ENCODE data around the gene TAF12. TPM values are rescaled to one million over a fixed set of nuclear protein-coding genes. Genes with fewer than 3 reads are reported as not detected.
"Not testable (repeated sequence)": the region's sequence is repeated elsewhere in the genome, so short reads cannot be mapped to it uniquely, and the experiment has no call there.

TAF12 gene
- total and polyA plus RNA-seq, 4 donors = 14.6 to 21.4 (median 17.0) TPM

GRCh38 chr1:28631713-28632112 is 11.2 kb downstream of the TAF12 start:
- Histone ChIP-seq H3K36me3 (ENCODE audit: control insufficient read depth in 1 of 2, insufficient read depth in 2 of 2, low read length in 1 of 2) (no peaks in the 10 kb centered on the region), H3K27me3 (ENCODE audit: control insufficient read depth in 1 of 2, insufficient read depth in 2 of 2, low read length in 1 of 2) (no peaks in the 10 kb centered on the region), H3K4me1 (ENCODE audit: control insufficient read depth in 1 of 2, insufficient read depth in 2 of 2, low read length in 2 of 2) (no peaks in the 10 kb centered on the region), H3K4me3 (ENCODE audit: low read length in 2 of 2) (no peak overlapping the region), H3K27ac (ENCODE audit: low read depth in 1 of 2, low read length in 2 of 2) (no peak overlapping the region), H3K9me3 (ENCODE audit: control insufficient read depth, low read length) (no peaks in the 10 kb centered on the region)
- WGBS, 2 donors = 90 to 93% methylated on average over 1 of the region's 1 CpG
- no peak for DNase-seq
- intact Hi-C loops (cut with DNase I) = no loop called here
- ATAC-seq (ENCODE audit: low FRiP score) = no peak

DNA sequence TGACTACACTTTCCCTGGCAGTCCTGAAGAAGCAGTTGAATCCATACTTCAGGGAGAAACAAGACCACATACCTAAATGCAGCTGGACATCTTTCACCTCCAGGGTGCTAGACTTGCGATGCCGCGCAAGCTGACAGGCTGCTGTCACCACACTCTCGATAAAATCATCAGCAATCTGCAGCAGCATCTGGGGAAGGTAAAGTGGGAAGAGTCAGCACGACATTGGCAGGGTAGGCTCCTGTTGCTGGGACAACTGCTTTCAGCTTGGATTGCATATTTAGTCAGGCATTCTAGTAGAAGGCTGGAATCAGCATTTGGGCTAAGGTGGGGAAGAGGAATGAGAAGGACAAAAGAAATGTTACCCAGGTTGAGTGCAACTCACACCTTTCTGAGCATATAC is 29.7 kb downstream of the TAF12 start:
- no peak for DNase-seq
- no peaks in the 10 kb centered on the region for H3K4me1 ChIP-seq (ENCODE audit: control insufficient read depth in 1 of 2, insufficient read depth in 2 of 2, low read length in 2 of 2)
- intact Hi-C loops (cut with DNase I) = no loop called here
- WGBS, 2 donors = 92 to 93% methylated on average over 5 of the region's 5 CpGs
- no peak overlapping the region for H3K27ac ChIP-seq (ENCODE audit: low read depth in 1 of 2, low read length in 2 of 2)
- no peaks in the 10 kb centered on the region for H3K27me3 ChIP-seq (ENCODE audit: control insufficient read depth in 1 of 2, insufficient read depth in 2 of 2, low read length in 1 of 2)
- peaks cover 0 to 5% of the 10 kb centered on the region in 2 donors for H3K36me3 ChIP-seq (ENCODE audit: control insufficient read depth in 1 of 2, insufficient read depth in 2 of 2, low read length in 1 of 2)
- H3K4me3 ChIP-seq (ENCODE audit: low read length in 2 of 2) = no peak overlapping the region
- H3K9me3 ChIP-seq (ENCODE audit: control insufficient read depth, low read length) = no peaks in the 10 kb centered on the region
- ATAC-seq (ENCODE audit: low FRiP score) = no peak

DNA sequence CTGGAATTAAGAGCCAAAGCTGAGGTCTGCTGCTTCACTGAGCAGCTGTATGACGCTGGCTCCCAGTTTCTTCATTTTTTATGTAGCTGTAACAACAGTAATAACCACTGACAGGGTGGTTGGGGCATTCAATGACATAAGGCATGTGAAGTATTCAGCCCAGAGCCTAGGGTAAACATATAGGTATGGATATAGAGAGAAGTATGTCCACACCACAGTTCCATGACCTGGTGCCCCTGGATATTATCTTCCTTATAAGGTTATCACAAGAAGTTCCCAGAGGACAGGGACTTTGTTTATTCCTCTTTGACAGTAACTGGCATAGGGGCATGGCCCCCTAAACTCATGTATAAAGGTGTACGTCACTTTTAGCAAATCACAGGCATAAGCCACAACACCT is 36.1 kb downstream of the TAF12 start:
- no peak for ATAC-seq (ENCODE audit: low FRiP score)
- H3K27me3 ChIP-seq (ENCODE audit: control insufficient read depth in 1 of 2, insufficient read depth in 2 of 2, low read length in 1 of 2) = no peaks in the 10 kb centered on the region
- no peaks in the 10 kb centered on the region for H3K4me1 ChIP-seq (ENCODE audit: control insufficient read depth in 1 of 2, insufficient read depth in 2 of 2, low read length in 2 of 2)
- whole genome bisulfite sequencing, 2 donors = 65 to 69% methylated on average over 2 of the region's 2 CpGs
- no peak overlapping the region for H3K4me3 ChIP-seq (ENCODE audit: low read length in 2 of 2)
- intact Hi-C loops (cut with DNase I) = loop anchor here in 1 of 2 donors (10.0 kb wide), 1 partner anchor 192 kb away; no protein-coding TSS in a partner anchor
- DNase-seq = no peak
- no peaks in the 10 kb centered on the region for H3K9me3 ChIP-seq (ENCODE audit: control insufficient read depth, low read length)
- H3K27ac ChIP-seq (ENCODE audit: low read depth in 1 of 2, low read length in 2 of 2) = no peak overlapping the region
- H3K36me3 ChIP-seq (ENCODE audit: control insufficient read depth in 1 of 2, insufficient read depth in 2 of 2, low read length in 1 of 2) = peaks cover 0 to 11% of the 10 kb centered on the region in 2 donors

DNA sequence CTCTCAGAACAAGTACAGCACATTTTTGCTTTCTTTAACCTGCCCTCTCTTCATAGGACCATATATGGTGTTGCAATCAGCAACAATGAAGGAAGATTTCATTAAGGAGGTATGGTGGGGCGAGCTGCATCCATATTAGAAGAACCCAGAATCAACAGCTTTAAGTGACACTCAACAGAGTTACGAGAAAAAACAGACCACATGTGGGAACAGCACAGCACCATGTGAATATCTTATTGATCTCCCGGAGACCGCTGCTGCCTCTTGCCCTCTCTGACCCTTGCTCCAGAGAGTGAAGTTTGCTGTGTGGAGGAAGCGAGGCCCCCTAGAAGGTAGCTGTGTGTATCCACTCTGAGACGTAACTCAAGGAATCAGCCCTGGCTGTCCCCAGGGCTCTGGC is 37.9 kb downstream of the TAF12 start:
- Histone ChIP-seq H3K27ac (ENCODE audit: low read depth in 1 of 2, low read length in 2 of 2) (no peak overlapping the region), H3K4me3 (ENCODE audit: low read length in 2 of 2) (no peak overlapping the region), H3K9me3 (ENCODE audit: control insufficient read depth, low read length) (no peaks in the 10 kb centered on the region), H3K4me1 (ENCODE audit: control insufficient read depth in 1 of 2, insufficient read depth in 2 of 2, low read length in 2 of 2) (no peaks in the 10 kb centered on the region), H3K27me3 (ENCODE audit: control insufficient read depth in 1 of 2, insufficient read depth in 2 of 2, low read length in 1 of 2) (no peaks in the 10 kb centered on the region), H3K36me3 (ENCODE audit: control insufficient read depth in 1 of 2, insufficient read depth in 2 of 2, low read length in 1 of 2) (peaks cover 0 to 11% of the 10 kb centered on the region in 2 donors)
- WGBS, 2 donors = 82 to 86% methylated on average over 6 of the region's 6 CpGs
- intact Hi-C loops (cut with DNase I) = loop anchor here in 1 of 2 donors (10.0 kb wide), 1 partner anchor 190 kb away; no protein-coding TSS in a partner anchor
- DNase-seq = no peak
- ATAC-seq (ENCODE audit: low FRiP score) = no peak

DNA sequence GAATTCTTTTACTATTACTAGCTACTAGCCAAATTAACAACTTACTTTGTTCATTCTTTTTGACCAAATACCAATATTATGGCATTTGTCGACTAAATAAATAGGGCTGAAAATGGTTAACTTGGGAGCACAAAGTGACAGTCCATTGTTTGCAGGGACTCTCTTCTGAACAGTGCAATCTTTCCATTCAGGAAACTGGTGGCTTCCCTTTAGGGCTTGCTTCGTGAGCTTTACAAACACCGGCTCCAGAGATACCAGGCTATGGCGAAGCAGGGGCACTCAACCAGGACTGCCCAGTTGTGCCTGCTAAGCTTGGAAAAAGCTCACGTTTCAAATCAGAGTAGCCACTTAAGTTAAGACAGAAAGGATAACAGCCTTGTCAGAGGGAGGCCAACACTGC is 38.5 kb downstream of the TAF12 start:
- Histone ChIP-seq H3K4me3 (ENCODE audit: low read length in 2 of 2) (no peak overlapping the region), H3K36me3 (ENCODE audit: control insufficient read depth in 1 of 2, insufficient read depth in 2 of 2, low read length in 1 of 2) (peaks cover 0 to 11% of the 10 kb centered on the region in 2 donors), H3K9me3 (ENCODE audit: control insufficient read depth, low read length) (no peaks in the 10 kb centered on the region), H3K27me3 (ENCODE audit: control insufficient read depth in 1 of 2, insufficient read depth in 2 of 2, low read length in 1 of 2) (no peaks in the 10 kb centered on the region), H3K4me1 (ENCODE audit: control insufficient read depth in 1 of 2, insufficient read depth in 2 of 2, low read length in 2 of 2) (no peaks in the 10 kb centered on the region), H3K27ac (ENCODE audit: low read depth in 1 of 2, low read length in 2 of 2) (no peak overlapping the region)
- DNase-seq (no peak), ATAC-seq (ENCODE audit: low FRiP score) (no peak)
- intact Hi-C loops (cut with DNase I) = loop anchor here in 1 of 2 donors (10.0 kb wide), 1 partner anchor 190 kb away; no protein-coding TSS in a partner anchor
- WGBS, 2 donors = 88 to 89% methylated on average over 5 of the region's 5 CpGs

DNA sequence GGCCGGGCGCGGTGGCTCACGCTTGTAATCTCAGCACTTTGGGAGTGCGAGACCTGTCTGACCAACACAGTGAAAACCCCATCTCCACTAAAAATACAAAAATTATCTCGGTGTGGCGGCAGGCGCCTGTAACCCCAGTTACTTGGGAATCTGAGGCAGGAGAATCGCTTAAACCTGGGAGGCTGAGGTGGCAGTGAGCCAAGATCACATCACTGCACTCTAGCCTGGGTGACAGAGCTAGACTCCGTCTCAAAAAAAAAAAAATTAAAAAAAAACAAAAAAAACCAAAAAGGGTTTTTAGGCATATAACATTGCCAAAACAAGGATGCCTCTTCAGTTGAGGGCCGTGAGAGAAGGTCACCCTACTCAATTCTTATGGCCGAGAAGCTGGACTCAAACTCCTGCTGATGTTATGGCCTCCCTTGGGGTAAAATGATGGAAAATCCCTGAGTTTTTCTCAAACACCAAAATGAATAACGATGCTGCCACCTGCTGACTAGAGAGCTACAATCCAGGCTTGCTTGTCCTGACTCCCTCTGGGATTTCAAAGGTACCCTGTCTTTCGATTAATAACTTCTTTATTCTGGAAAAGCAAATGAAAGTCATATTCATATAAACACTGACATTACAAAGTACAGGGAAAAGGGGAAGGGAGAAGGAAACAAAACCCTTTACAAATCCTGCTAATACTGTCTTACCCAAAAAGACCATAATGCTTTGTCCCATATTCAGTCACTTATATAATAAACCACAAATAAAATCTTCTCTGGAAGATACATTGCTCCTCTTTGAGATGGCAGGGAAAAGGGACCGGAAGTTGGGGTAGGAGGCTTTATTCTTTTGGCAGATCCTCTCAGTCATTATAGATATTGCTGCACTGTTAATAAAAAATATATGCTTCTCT is 40.1 kb downstream of the TAF12 start:
- ATAC-seq (ENCODE audit: low FRiP score) (peak; percentile 82), DNase-seq (peak in 1 of 2 donors; percentile 69)
- no peaks in the 10 kb centered on the region for H3K4me1 ChIP-seq (ENCODE audit: control insufficient read depth in 1 of 2, insufficient read depth in 2 of 2, low read length in 2 of 2)
- no peak overlapping the region for H3K27ac ChIP-seq (ENCODE audit: low read depth in 1 of 2, low read length in 2 of 2)
- no peaks in the 10 kb centered on the region for H3K9me3 ChIP-seq (ENCODE audit: control insufficient read depth, low read length)
- no peaks in the 10 kb centered on the region for H3K27me3 ChIP-seq (ENCODE audit: control insufficient read depth in 1 of 2, insufficient read depth in 2 of 2, low read length in 1 of 2)
- no peak overlapping the region for H3K4me3 ChIP-seq (ENCODE audit: low read length in 2 of 2)
- 66 to 67% methylated on average over 15 of the region's 15 CpGs for WGBS, 2 donors
- intact Hi-C loops (cut with DNase I) = loop anchor here (2.0 to 10.0 kb wide), 4 partner anchors 84 to 244 kb away; no protein-coding TSS in a partner anchor
- H3K36me3 ChIP-seq (ENCODE audit: control insufficient read depth in 1 of 2, insufficient read depth in 2 of 2, low read length in 1 of 2) = peaks cover 0 to 11% of the 10 kb centered on the region in 2 donors

DNA sequence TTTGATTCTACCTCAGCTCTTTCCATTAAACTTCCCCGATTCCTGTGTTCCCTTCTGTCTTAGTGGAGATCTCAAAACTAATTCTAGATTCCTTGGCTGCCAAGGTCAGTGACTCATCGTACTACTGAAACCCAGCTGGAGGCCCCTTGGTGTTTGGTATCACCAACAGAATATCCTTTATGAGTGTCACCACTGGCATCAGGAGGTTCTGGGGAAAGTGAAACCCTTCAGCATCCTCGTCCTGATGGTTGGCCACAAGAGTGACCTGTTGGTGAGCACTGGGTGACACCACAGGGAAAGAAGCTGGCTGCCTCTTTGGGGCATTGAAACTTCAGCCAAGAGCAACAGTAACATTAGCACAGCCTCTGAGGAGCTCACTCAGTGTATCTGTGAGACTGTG is 41.2 kb downstream of the TAF12 start:
- Histone ChIP-seq H3K36me3 (ENCODE audit: control insufficient read depth in 1 of 2, insufficient read depth in 2 of 2, low read length in 1 of 2) (peaks cover 0 to 8% of the 10 kb centered on the region in 2 donors), H3K27ac (ENCODE audit: low read depth in 1 of 2, low read length in 2 of 2) (peak overlapping the region in 1 of 2 donors; percentile 1), H3K9me3 (ENCODE audit: control insufficient read depth, low read length) (no peaks in the 10 kb centered on the region), H3K4me1 (ENCODE audit: control insufficient read depth in 1 of 2, insufficient read depth in 2 of 2, low read length in 2 of 2) (no peaks in the 10 kb centered on the region), H3K27me3 (ENCODE audit: control insufficient read depth in 1 of 2, insufficient read depth in 2 of 2, low read length in 1 of 2) (no peaks in the 10 kb centered on the region), H3K4me3 (ENCODE audit: low read length in 2 of 2) (no peak overlapping the region)
- 0 to 8% methylated on average over 3 of the region's 3 CpGs for WGBS, 2 donors
- ATAC-seq (ENCODE audit: low FRiP score) (peak; percentile 58), DNase-seq (peak in 1 of 2 donors; percentile 59)
- intact Hi-C loops (cut with DNase I) = loop anchor here (2.0 to 10.0 kb wide), 4 partner anchors 83 to 243 kb away; no protein-coding TSS in a partner anchor

- ATAC-seq (ENCODE audit: low FRiP score); H3K27me3 ChIP-seq (ENCODE audit: control insufficient read depth in 1 of 2, insufficient read depth in 2 of 2, low read length in 1 of 2); H3K9me3 ChIP-seq (ENCODE audit: control insufficient read depth, low read length); H3K4me1 ChIP-seq (ENCODE audit: control insufficient read depth in 1 of 2, insufficient read depth in 2 of 2, low read length in 2 of 2); H3K27ac ChIP-seq (ENCODE audit: low read depth in 1 of 2, low read length in 2 of 2); DNase-seq; H3K4me3 ChIP-seq (ENCODE audit: low read length in 2 of 2); H3K36me3 ChIP-seq (ENCODE audit: control insufficient read depth in 1 of 2, insufficient read depth in 2 of 2, low read length in 1 of 2): not testable (repeated sequence)
- 96% methylated on average over 11 of the region's 11 CpGs for WGBS, 2 donors
- intact Hi-C loops (cut with DNase I) = loop anchor here in 1 of 2 donors (10.0 kb wide), 1 partner anchor 241 kb away; no protein-coding TSS in a partner anchor
Observed at GRCh38 chr1:28596276-28596675, 46.6 kb downstream of the TAF12 start.
